Transverse colon (tissue), 4 donors: ENCODE results near the gene TGFB2.

ENCODE experiments used
- POLR2A ChIP-seq: fragments of 450-650 bp; IDR thresholded peaks from one replicate; pipeline ENCODE4 v1.6.1; 2016; ENCODE audit warnings: antibody characterized with exemption, mild to moderate bottlenecking, moderate library complexity
- POLR2AphosphoS5 ChIP-seq, 3 donors: sonication (generic); formaldehyde crosslinking; IDR thresholded peaks; one replicate each; pipeline ENCODE4 v1.6.1; 2016; ENCODE audit warnings: antibody characterized with exemption in 3 of 3
- TF ChIP-seq, protein P1 (sequence below), 5 experiments: fragments of 200-600 bp in 3 of 5; fragments of 450-650 bp in 2 of 5; sonication (generic) in 3 of 5; IDR thresholded peaks; 1 replicate in 2 of 5; 2 replicates in 3 of 5; pipeline ENCODE4 v1.5.1; 2016 to 2017; ENCODE audit warnings: antibody characterized with exemption in 5 of 5, inconsistent platforms in 3 of 5, mild to moderate bottlenecking in 2 of 5, moderate library complexity in 1 of 5

DNA sequence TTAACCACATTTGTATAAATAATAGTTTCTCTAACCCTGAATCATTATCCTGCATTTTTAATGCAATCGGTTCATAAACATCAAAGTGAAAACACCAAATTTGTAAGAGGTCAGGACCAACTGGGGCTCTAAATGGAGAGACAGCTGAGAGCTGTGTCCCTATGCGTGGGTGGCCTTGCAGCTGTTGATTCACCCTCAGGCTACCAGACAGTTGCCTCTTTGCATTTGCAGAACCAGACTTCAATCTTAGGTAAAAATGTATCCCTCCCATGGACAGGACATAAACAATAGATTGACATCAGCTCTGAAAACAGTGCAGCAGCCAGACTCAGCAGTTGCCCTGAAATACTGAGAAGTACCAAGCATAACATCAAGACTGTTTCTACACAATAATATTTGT is 8.8 kb upstream of the TGFB2 start:
- TF ChIP-seq POLR2A (no peak), POLR2AphosphoS5 (IDR thresholded peaks at IDR 0.05) (no peak)
- TF ChIP-seq, protein P1, sequence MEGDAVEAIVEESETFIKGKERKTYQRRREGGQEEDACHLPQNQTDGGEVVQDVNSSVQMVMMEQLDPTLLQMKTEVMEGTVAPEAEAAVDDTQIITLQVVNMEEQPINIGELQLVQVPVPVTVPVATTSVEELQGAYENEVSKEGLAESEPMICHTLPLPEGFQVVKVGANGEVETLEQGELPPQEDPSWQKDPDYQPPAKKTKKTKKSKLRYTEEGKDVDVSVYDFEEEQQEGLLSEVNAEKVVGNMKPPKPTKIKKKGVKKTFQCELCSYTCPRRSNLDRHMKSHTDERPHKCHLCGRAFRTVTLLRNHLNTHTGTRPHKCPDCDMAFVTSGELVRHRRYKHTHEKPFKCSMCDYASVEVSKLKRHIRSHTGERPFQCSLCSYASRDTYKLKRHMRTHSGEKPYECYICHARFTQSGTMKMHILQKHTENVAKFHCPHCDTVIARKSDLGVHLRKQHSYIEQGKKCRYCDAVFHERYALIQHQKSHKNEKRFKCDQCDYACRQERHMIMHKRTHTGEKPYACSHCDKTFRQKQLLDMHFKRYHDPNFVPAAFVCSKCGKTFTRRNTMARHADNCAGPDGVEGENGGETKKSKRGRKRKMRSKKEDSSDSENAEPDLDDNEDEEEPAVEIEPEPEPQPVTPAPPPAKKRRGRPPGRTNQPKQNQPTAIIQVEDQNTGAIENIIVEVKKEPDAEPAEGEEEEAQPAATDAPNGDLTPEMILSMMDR (IDR thresholded peaks at IDR 0.05): no peak
